Testis (tissue), 3 donors: Measurements from ENCODE around the gene HPS1. TPM values are rescaled to one million over a fixed set of nuclear protein-coding genes. Genes with fewer than 3 reads are reported as not detected.

Experiments used
- DNase-seq: peaks from one replicate; pipeline ENCODE4 v3.0.0-alpha.2; 2019
- H3K27ac ChIP-seq, 2 donors: fragments of 200-600 bp; sonication (generic); one replicate each; pipeline ENCODE4 v1.5.1; 2019
- H3K27me3 ChIP-seq: fragments of 200-600 bp; sonication (generic); one replicate; pipeline ENCODE4 v1.5.1; 2019
- H3K36me3 ChIP-seq: fragments of 200-600 bp; sonication (generic); one replicate; pipeline ENCODE4 v1.5.1; 2017; ENCODE audit warnings: low read depth; ENCODE audit errors: missing control alignments
- H3K4me1 ChIP-seq: fragments of 200-600 bp; sonication (generic); one replicate; pipeline ENCODE4 v1.5.1; 2019
- H3K4me3 ChIP-seq, 2 donors: fragments of 200-600 bp; sonication (generic); one replicate each; pipeline ENCODE4 v1.5.1; 2017 to 2019
- H3K9me3 ChIP-seq: fragments of 200-600 bp; sonication (generic); one replicate; pipeline ENCODE4 v1.5.1; 2017
- CTCF ChIP-seq, 3 experiments: fragments of 450-650 bp in 2 of 3; fragments of 200-600 bp in 1 of 3; sonication (generic) in 1 of 3; IDR thresholded peaks; one replicate each; pipeline ENCODE4 v1.5.1; 2016 to 2019; ENCODE audit warnings: antibody characterized with exemption in 3 of 3, mild to moderate bottlenecking in 2 of 3, moderate library complexity in 1 of 3
- POLR2A ChIP-seq: fragments of 450-650 bp; IDR thresholded peaks from one replicate; pipeline ENCODE4 v1.6.1; 2017; ENCODE audit warnings: antibody characterized with exemption, mild to moderate bottlenecking, moderate library complexity
- WGBS, 2 donors: methylation state at CpG; one replicate each; pipeline ENCODE4 v1.1.5; 2018; 5-methylcytosine and 5-hydroxymethylcytosine counted together
- intact Hi-C: fragments of 100-400 bp; cut with DNase I; formaldehyde crosslinking; loops from one replicate; pipeline ENCODE4 v1.15.1; 2023; ENCODE audit warnings: low total_unique reads
- polyA plus RNA-seq: library from polyadenylated mRNA; stranded (reverse); fragments of 350-450 nt; fragmentation: Illumina TruSeq; extraction: RNeasy Lipid Tissue Mini Kit (QIAGEN cat#74804); gene quantifications from one replicate; pipeline ENCODE4 v1.2.3, GENCODE V29; 2014; ENCODE audit warnings: low read depth, low replicate concordance; ENCODE audit not compliant: insufficient read depth
- total RNA-seq, 2 donors: library from RNA; depleted of rRNA; stranded (reverse); fragments of >200 nt; gene quantifications; one replicate each; pipeline ENCODE4 v1.2.3, GENCODE V29; 2016

HPS1 gene
- total and polyA plus RNA-seq, 3 donors from 2014 or later, result 53.6 to 73.4 (median 59.4) TPM

GRCh38 chr10:98407017-98407743, 39.6 kb downstream of the HPS1 start:
- TF ChIP-seq POLR2A (no peak), CTCF (IDR thresholded peaks at IDR 0.05) (no peak)
- Histone ChIP-seq H3K4me3 (no peak overlapping the region), H3K9me3 (no peaks in the 10 kb centered on the region), H3K4me1 (no peaks in the 10 kb centered on the region), H3K27me3 (no peaks in the 10 kb centered on the region), H3K36me3 (no peaks in the 10 kb centered on the region), H3K27ac (no peak overlapping the region)
- intact Hi-C loops, result no loop called here
- DNase-seq, result no peak
- WGBS, 2 donors, result 79 to 90% methylated on average over 22 to 23 of the region's 23 CpGs

GRCh38 chr10:98405422-98405821, 41.3 kb downstream of the HPS1 start:
- WGBS, 2 donors, result 90 to 93% methylated on average over 12 of the region's 12 CpGs
- Histone ChIP-seq H3K4me3 (no peak overlapping the region), H3K27me3 (no peaks in the 10 kb centered on the region), H3K9me3 (no peaks in the 10 kb centered on the region), H3K27ac (no peak overlapping the region), H3K36me3 (no peaks in the 10 kb centered on the region), H3K4me1 (no peaks in the 10 kb centered on the region)
- no peak for TF ChIP-seq CTCF (IDR thresholded peaks at IDR 0.05)
- TF ChIP-seq POLR2A, result no peak
- no peak for DNase-seq
- intact Hi-C loops, result no loop called here

- no peaks in the 10 kb centered on the region for H3K36me3 ChIP-seq
- no peaks in the 10 kb centered on the region for H3K9me3 ChIP-seq
- intact Hi-C loops, result no loop called here
- 74 to 81% methylated on average over 8 of the region's 8 CpGs for WGBS, 2 donors
- no peak overlapping the region for H3K27ac ChIP-seq
- DNase-seq, result no peak
- H3K27me3 ChIP-seq, result no peaks in the 10 kb centered on the region
- TF ChIP-seq POLR2A (no peak), CTCF (IDR thresholded peaks at IDR 0.05) (no peak)
- no peak overlapping the region for H3K4me3 ChIP-seq
- H3K4me1 ChIP-seq, result no peaks in the 10 kb centered on the region
Observed at GRCh38 chr10:98404571-98405359, 42.0 kb downstream of the HPS1 start.

GRCh38 chr10:98403812-98404504, 42.8 kb downstream of the HPS1 start:
- H3K4me1 ChIP-seq, result no peaks in the 10 kb centered on the region
- intact Hi-C loops, result no loop called here
- DNase-seq, result no peak
- WGBS, 2 donors, result 70 to 74% methylated on average over 7 of the region's 7 CpGs
- no peak overlapping the region for H3K4me3 ChIP-seq
- H3K9me3 ChIP-seq, result no peaks in the 10 kb centered on the region
- H3K36me3 ChIP-seq, result no peaks in the 10 kb centered on the region
- no peak overlapping the region for H3K27ac ChIP-seq
- TF ChIP-seq CTCF (IDR thresholded peaks at IDR 0.05), result no peak
- TF ChIP-seq POLR2A, result no peak
- H3K27me3 ChIP-seq, result no peaks in the 10 kb centered on the region
